Measurements from ENCODE around the gene INHBB. TPM values are rescaled to one million over a fixed set of nuclear protein-coding genes. Genes with fewer than 3 reads are reported as not detected.

The INHBB gene
- total RNA-seq, 6 donors from 2014 or later, result 2.3 to 12.4 (median 8.0) TPM

- 86 to 92% methylated on average over 9 to 11 of the region's 11 CpGs for WGBS, 2 donors
- TF ChIP-seq POLR2AphosphoS5 (IDR thresholded peaks at IDR 0.05), result no peak
- no peak for TF ChIP-seq POLR2A (IDR thresholded peaks at IDR 0.05)
- no peak for TF ChIP-seq EP300 (IDR thresholded peaks at IDR 0.05)
- no peak for TF ChIP-seq CTCF (IDR thresholded peaks at IDR 0.05)
- H3K4me3 ChIP-seq, result no peak overlapping the region
- H3K4me1 ChIP-seq, result no peaks in the 10 kb centered on the region
- no peak for DNase-seq
- no peaks in the 10 kb centered on the region for H3K36me3 ChIP-seq
- ATAC-seq (ENCODE audit: low FRiP score in 2 of 2), result no peak
- H3K9me3 ChIP-seq, result no peaks in the 10 kb centered on the region
- no peak overlapping the region for H3K27ac ChIP-seq
- no peaks in the 10 kb centered on the region for H3K27me3 ChIP-seq
Observed at GRCh38 chr2:120366698-120367097, 20.8 kb downstream of the INHBB start.

GRCh38 chr2:120367221-120367620 lies 21.3 kb downstream of the INHBB start:
- DNase-seq (no peak), ATAC-seq (ENCODE audit: low FRiP score in 2 of 2) (no peak)
- TF ChIP-seq POLR2A (IDR thresholded peaks at IDR 0.05) (no peak), EP300 (IDR thresholded peaks at IDR 0.05) (no peak), POLR2AphosphoS5 (IDR thresholded peaks at IDR 0.05) (no peak), CTCF (IDR thresholded peaks at IDR 0.05) (no peak)
- H3K27me3 ChIP-seq, result no peaks in the 10 kb centered on the region
- no peaks in the 10 kb centered on the region for H3K4me1 ChIP-seq
- no peaks in the 10 kb centered on the region for H3K36me3 ChIP-seq
- WGBS, 2 donors, result 63 to 68% methylated on average over 6 to 8 of the region's 8 CpGs
- H3K4me3 ChIP-seq, result no peak overlapping the region
- H3K27ac ChIP-seq, result no peak overlapping the region
- no peaks in the 10 kb centered on the region for H3K9me3 ChIP-seq

GRCh38 chr2:120367649-120368048 lies 21.7 kb downstream of the INHBB start:
- WGBS, 2 donors, result 38 to 54% methylated on average over 3 to 5 of the region's 5 CpGs
- no peak for TF ChIP-seq POLR2AphosphoS5 (IDR thresholded peaks at IDR 0.05)
- TF ChIP-seq CTCF (IDR thresholded peaks at IDR 0.05), result no peak
- TF ChIP-seq POLR2A (IDR thresholded peaks at IDR 0.05), result no peak
- no peak for TF ChIP-seq EP300 (IDR thresholded peaks at IDR 0.05)

GRCh38 chr2:120368086-120368485 lies 22.1 kb downstream of the INHBB start:
- Histone ChIP-seq H3K4me1 (no peaks in the 10 kb centered on the region), H3K4me3 (no peak overlapping the region), H3K9me3 (no peaks in the 10 kb centered on the region), H3K27ac (no peak overlapping the region), H3K27me3 (no peaks in the 10 kb centered on the region), H3K36me3 (no peaks in the 10 kb centered on the region)
- DNase-seq (no peak), ATAC-seq (ENCODE audit: low FRiP score in 2 of 2) (no peak)
- TF ChIP-seq CTCF (IDR thresholded peaks at IDR 0.05), result no peak
- TF ChIP-seq POLR2A (IDR thresholded peaks at IDR 0.05), result no peak
- no peak for TF ChIP-seq POLR2AphosphoS5 (IDR thresholded peaks at IDR 0.05)
- TF ChIP-seq EP300 (IDR thresholded peaks at IDR 0.05), result no peak
- 69% methylated on average over 2 to 3 of the region's 3 CpGs for WGBS, 2 donors

More at GRCh38 chr2:120367649-120368048, 21.7 kb downstream of the INHBB start:
- no peaks in the 10 kb centered on the region for H3K9me3 ChIP-seq
- no peaks in the 10 kb centered on the region for H3K36me3 ChIP-seq
- no peak for ATAC-seq (ENCODE audit: low FRiP score in 2 of 2)
- no peaks in the 10 kb centered on the region for H3K27me3 ChIP-seq
- H3K27ac ChIP-seq, result no peak overlapping the region
- H3K4me1 ChIP-seq, result no peaks in the 10 kb centered on the region
- DNase-seq, result no peak
- no peak overlapping the region for H3K4me3 ChIP-seq

GRCh38 chr2:120369250-120369649 lies 23.3 kb downstream of the INHBB start:
- DNase-seq (no peak), ATAC-seq (ENCODE audit: low FRiP score in 2 of 2) (no peak)
- no peaks in the 10 kb centered on the region for H3K36me3 ChIP-seq
- no peak for TF ChIP-seq POLR2A (IDR thresholded peaks at IDR 0.05)
- TF ChIP-seq POLR2AphosphoS5 (IDR thresholded peaks at IDR 0.05), result no peak
- TF ChIP-seq EP300 (IDR thresholded peaks at IDR 0.05), result no peak
- no peak for TF ChIP-seq CTCF (IDR thresholded peaks at IDR 0.05)
- no peak overlapping the region for H3K27ac ChIP-seq
- 83 to 90% methylated on average over 4 of the region's 4 CpGs for WGBS, 2 donors
- H3K9me3 ChIP-seq, result no peaks in the 10 kb centered on the region
- H3K4me1 ChIP-seq, result no peaks in the 10 kb centered on the region
- no peak overlapping the region for H3K4me3 ChIP-seq
- no peaks in the 10 kb centered on the region for H3K27me3 ChIP-seq
